ENCODE results near the gene CIITA.

DNA sequence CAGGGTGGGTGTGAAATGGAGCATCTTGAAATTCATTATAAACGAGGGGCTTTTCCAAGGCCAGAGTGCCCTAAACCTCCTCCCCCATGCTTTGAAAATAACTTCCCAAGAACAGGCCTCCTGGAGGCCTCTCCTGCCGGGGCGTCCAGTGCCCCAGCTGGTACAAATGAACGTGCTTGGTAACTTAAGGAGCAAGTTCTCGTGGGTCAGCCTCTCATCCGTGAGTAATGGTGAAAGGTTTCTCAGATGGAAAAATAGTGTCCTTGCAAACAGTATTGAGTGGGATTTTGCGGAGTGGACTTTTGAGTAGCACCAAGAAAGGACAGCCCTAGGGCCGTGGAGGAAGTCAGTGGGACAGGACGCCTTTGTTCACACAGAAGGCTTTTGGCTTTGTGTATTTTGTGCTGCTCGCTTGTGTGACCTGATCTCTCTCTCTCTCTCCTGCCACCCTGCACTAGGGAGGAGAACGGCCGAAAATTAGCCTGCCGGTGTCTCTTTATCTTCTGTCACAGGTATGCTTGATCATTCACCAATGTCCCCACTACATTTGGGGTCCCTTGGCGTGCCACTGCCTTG lies 102.0 kb downstream of the CIITA start:
- TF ChIP-seq, protein P1, sequence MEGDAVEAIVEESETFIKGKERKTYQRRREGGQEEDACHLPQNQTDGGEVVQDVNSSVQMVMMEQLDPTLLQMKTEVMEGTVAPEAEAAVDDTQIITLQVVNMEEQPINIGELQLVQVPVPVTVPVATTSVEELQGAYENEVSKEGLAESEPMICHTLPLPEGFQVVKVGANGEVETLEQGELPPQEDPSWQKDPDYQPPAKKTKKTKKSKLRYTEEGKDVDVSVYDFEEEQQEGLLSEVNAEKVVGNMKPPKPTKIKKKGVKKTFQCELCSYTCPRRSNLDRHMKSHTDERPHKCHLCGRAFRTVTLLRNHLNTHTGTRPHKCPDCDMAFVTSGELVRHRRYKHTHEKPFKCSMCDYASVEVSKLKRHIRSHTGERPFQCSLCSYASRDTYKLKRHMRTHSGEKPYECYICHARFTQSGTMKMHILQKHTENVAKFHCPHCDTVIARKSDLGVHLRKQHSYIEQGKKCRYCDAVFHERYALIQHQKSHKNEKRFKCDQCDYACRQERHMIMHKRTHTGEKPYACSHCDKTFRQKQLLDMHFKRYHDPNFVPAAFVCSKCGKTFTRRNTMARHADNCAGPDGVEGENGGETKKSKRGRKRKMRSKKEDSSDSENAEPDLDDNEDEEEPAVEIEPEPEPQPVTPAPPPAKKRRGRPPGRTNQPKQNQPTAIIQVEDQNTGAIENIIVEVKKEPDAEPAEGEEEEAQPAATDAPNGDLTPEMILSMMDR (IDR thresholded peaks at IDR 0.05) = no peak
- no peak for TF ChIP-seq EP300 (IDR thresholded peaks at IDR 0.05; ENCODE audit: low read depth)

Measured in transverse colon (tissue), 3 donors.